Activated T-cell treated with anti-CD3 and anti-CD28 coated beads for 1 hour (primary cell): ENCODE data around the gene ST3GAL2.
"Not testable (repeated sequence)": the region's sequence is repeated elsewhere in the genome, so short reads cannot be mapped to it uniquely, and the experiment has no call there.

Experiments
- DNase-seq: peaks from one replicate; pipeline ENCODE4 v3.0.0-alpha.2; 2020; ENCODE audit warnings: low read depth

Gene ST3GAL2

DNA sequence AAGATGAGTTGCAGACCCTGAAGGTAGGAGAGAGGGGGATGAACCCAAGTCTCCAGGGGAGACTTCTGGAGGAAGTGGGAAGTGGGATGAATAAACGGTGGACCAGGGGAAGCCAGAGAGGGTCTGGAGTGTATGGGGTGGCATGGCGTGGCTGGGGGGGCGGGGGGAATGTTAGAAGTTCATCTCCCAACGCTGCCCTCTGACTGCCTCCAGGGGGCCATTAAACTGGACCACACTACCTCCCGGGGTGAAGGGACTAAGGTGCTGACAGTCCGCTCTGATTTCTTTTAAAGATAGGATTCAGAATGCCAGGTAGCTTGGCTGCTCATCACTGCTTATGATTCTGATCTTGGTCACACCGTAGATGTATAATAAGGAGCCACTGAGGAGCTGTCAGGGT is 21.2 kb downstream of the ST3GAL2 start:
- no peak for DNase-seq

DNA sequence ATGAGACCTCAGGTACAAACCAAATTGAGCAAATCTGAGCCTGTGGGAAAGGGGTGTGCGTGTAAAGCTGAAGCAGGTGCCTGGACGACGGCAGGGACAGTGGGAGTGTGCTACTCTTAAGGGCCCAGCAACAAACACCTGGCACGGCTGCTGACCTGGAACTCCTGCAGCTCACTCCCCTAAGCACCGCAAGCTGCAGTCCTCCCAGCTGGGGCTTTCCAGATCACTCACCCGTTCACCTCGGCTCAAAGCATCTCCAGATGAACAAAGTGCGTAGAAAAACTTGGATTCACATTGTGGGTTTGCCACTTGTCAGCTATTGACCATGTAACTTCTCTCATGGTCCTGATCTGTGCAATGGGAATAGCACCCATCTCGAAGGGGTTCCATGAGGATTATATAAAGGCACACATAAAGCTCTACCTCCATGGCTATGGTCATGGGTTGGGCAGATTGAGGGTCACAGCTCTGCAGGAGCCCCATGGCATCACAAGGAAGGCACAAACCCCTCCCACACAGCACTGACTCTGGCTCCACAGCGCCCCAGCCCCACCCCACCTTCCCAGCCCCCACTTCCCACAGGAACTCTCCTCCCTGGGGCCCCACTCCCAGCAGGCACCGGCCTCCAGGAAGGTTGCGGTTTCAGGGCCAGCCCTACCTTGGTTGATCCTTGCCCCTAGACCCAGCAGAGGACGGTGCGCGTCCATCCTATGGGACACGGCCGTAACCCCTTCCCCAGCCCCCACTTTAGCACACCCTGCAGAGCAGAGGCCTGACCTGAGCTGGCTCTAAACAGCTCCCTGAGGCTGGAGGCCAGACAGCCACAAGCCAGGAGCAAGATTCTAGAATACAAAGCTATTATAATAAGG is 21.9 kb downstream of the ST3GAL2 start:
- DNase-seq, result no peak

GRCh38 chr16:70413572-70413971 is 25.3 kb downstream of the ST3GAL2 start:
- DNase-seq, result not testable (repeated sequence)

DNA sequence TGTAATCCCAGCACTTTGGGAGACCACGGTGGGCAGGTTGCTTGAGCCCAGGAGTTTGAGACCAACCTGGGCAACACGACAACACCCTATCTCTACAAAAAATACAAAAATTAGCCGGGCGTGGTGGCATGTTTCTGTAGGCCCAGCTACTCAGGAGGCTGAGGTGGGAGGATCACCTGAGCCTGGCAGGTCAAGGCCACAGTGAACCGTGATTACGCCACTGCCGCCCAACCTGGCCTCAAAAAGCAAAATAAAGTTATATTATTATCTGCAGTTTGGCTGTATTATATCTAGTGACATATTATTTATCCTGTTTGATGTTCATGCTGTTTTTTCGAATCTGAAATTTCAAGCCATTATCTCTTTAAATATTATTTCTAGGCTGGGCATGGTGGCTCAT is 26.5 kb downstream of the ST3GAL2 start:
- DNase-seq, result no peak

DNA sequence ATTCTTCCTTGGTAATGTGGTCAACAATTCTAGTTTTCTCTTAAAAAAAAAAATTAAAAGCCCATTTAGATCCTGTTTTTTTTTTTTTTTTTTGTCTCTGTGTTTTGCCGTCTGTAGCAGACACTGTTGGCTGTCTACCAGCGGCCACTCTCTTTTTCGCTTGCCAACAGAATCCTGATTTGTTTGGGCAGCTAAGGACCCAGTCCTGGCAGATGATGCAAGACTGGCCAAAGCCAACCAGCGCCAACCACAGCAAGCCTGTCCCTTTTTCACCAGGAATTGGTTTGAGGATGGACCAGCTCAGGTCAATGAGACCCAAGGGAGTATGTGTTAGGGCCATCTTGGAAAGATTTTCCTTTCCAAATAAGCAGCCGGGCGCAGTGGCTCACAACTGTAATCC is 28.2 kb downstream of the ST3GAL2 start:
- no peak for DNase-seq

GRCh38 chr16:70407811-70408274 is 31.1 kb downstream of the ST3GAL2 start:
- DNase-seq, result no peak

- DNase-seq, result not testable (repeated sequence)
These were observed 32.8 kb downstream of the ST3GAL2 start for GRCh38 chr16:70406104-70406503.

DNA sequence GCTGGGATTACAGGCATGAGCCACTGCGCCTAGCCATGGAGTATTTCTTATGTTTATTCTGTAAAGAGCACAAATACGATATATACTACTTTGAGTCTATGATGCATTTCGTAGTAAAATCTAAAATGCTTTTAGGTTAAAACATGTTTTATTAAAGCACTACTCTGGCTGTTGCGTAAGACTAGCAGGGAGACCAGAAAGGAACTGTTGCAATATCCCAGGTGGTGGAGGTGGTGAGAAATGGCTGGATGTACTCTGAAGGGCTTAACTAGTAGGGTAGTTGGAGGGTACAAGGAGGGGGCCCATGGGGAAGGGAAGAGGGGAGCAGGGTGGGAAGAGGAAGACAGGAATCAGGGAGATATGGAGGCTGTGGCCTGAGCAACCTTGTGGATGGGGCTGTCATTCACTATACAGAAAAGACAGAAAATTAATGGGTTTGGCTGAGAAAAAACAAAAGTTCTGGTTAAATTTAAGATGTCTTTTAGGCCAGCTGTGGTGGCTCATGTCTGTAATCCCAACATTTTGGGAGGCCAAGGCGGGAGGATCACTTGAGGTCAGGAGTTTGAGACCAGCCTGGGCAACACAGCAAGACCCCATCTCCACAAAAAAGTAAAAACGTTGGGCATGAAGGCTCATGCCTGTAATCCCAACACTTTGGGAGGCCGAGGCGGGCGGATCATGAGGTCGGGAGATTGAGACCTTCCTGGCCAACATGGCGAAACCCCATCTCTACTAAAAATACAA is 35.8 kb downstream of the ST3GAL2 start:
- no peak for DNase-seq

- DNase-seq, result no peak
These were observed 38.9 kb downstream of the ST3GAL2 start for GRCh38 chr16:70399951-70400350.

DNA sequence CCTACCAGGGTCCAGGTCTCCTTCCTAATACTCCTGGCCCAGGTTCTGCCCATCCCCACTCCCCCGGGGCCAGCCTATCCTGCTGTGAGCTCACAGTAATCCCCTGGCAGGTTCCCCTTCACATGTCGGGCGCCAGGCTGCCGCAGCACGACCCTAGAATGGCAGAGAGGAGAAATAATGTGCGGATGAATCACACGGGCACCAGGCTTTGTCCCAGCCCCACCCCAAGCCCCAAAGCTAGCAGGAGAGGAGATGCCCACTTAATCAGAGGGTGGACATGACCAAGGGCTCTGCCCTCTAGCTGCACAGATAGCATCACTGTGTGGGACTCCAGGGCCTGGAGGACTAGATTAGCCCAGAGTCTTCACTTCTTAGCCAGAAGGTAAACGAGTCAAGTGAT is 39.5 kb downstream of the ST3GAL2 start:
- DNase-seq, result no peak

GRCh38 chr16:70398177-70398743 is 40.6 kb downstream of the ST3GAL2 start:
- no peak for DNase-seq

- no peak for DNase-seq
These were observed 42.5 kb downstream of the ST3GAL2 start for GRCh38 chr16:70396246-70396904.

GRCh38 chr16:70395345-70395901 is 43.5 kb downstream of the ST3GAL2 start:
- peak; percentile 54 for DNase-seq

- no peak for DNase-seq
These were observed 44.0 kb downstream of the ST3GAL2 start for GRCh38 chr16:70394853-70395252.

- DNase-seq, result no peak
These were observed 45.2 kb downstream of the ST3GAL2 start for GRCh38 chr16:70393662-70394061.

DNA sequence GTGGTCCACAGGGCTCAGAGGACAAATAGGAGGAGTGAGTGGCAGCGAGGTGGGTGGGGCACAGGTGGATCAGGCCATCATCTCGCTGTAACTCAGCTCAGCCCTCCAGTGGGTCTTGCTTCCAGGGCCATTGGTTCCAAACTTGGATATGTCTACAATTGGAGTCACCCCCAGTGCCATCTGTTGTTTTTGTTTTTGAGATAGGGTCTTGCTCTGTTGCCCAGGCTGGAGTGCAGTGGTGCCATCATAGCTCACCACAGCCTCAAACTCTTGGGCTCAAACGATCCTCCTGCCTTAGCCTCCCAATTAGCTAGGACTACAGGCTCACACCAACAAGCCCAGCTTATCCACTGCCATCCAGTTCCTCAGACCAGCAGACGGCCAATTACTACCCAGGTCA is 46.3 kb downstream of the ST3GAL2 start:
- no peak for DNase-seq

GRCh38 chr16:70391881-70392481 is 46.9 kb downstream of the ST3GAL2 start:
- DNase-seq, result no peak

GRCh38 chr16:70391446-70391845 is 47.5 kb downstream of the ST3GAL2 start:
- DNase-seq, result no peak

DNA sequence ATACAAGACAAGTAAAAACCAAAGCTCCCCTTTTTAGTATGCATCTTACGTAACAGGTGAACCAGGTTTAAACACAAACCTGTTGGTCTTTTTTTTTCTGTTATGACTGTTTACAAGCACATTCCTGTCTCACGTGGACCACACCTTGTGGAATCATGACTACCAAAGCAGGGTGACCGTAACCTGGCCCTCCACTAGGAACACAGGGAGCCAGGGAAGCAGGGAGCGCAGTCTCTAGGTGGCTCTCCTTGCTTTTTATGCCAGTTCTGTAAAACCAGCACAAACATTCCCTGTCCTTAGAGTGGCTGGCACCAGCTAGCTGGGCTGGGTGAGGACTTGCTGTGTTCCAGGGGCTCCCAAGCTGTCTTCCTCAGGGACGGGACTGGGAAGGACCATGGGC is 48.1 kb downstream of the ST3GAL2 start:
- DNase-seq, result no peak

GRCh38 chr16:70388006-70388680 is 50.8 kb downstream of the ST3GAL2 start:
- DNase-seq, result no peak
